OCI-LY7 (cell line): ENCODE results near the gene THSD7B. TPM values are rescaled to one million over a fixed set of nuclear protein-coding genes. Genes with fewer than 3 reads are reported as not detected.

ENCODE experiments used
- BruUV-seq: library from RNA; stranded (reverse); fragments of 400-500 nt; replicated peaks from 2 replicates; lab custom pipeline; 2021; lab: Mats Ljungman, UMichigan
- CTCF ChIA-PET: fragments of 300-600 bp; sonication (Branson Sonifier 250); formaldehyde crosslinking; loops from one replicate; lab custom pipeline; 2022; ENCODE audit warnings: antibody characterized with exemption; ENCODE audit not compliant: unreplicated experiment; lab: Charles Lee
- POLR2A ChIA-PET: fragments of 300-600 bp; sonication (Branson Sonifier 250); formaldehyde crosslinking; loops from one replicate; lab custom pipeline; 2022; ENCODE audit warnings: antibody characterized with exemption; lab: Charles Lee
- DNase-seq: peaks from one replicate; pipeline ENCODE4 v3.0.0-alpha.2; 2015; ENCODE audit warnings: low spot score
- H2AFZ ChIP-seq: fragments of 200-600 bp; sonication (generic), shearing (Covaris generic); 2 replicates; pipeline ENCODE4 v1.6.1; 2014; ENCODE audit warnings: mild to moderate bottlenecking, antibody characterized with exemption, low read length, moderate library complexity
- H3K27ac ChIP-seq: fragments of 200-600 bp; sonication (generic); 2 replicates; pipeline ENCODE4 v1.5.1; 2014; ENCODE audit warnings: mixed run types, low read depth, mild to moderate bottlenecking, moderate library complexity, low read length, inconsistent platforms; ENCODE audit not compliant: poor library complexity, severe bottlenecking
- H3K36me3 ChIP-seq: fragments of 200-600 bp; sonication (generic); 2 replicates; pipeline ENCODE4 v1.6.1; 2014; ENCODE audit warnings: mild to moderate bottlenecking, antibody characterized with exemption, low read length, moderate library complexity, mixed read lengths; ENCODE audit not compliant: insufficient read depth
- H3K4me1 ChIP-seq: fragments of 200-600 bp; sonication (generic); 2 replicates; pipeline ENCODE4 v1.5.1; 2014; ENCODE audit warnings: mild to moderate bottlenecking, low read length; ENCODE audit not compliant: insufficient read depth, poor library complexity, severe bottlenecking
- H3K4me2 ChIP-seq: fragments of 200-600 bp; sonication (generic); 2 replicates; pipeline ENCODE4 v1.6.1; 2014; ENCODE audit warnings: mild to moderate bottlenecking, low read length
- H3K4me3 ChIP-seq: fragments of 200-600 bp; sonication (generic); 2 replicates; pipeline ENCODE4 v1.5.1; 2014; ENCODE audit warnings: mild to moderate bottlenecking, low read depth, low read length; ENCODE audit not compliant: poor library complexity, severe bottlenecking
- H3K79me2 ChIP-seq: fragments of 200-600 bp; sonication (generic); 2 replicates; pipeline ENCODE4 v1.6.1; 2016; ENCODE audit warnings: low read depth, mild to moderate bottlenecking, low read length, moderate library complexity, mixed read lengths; ENCODE audit not compliant: insufficient read depth
- H3K9me2 ChIP-seq: fragments of 200-600 bp; sonication (generic); 2 replicates; pipeline ENCODE4 v1.6.1; 2016; ENCODE audit warnings: mild to moderate bottlenecking, low read length, mixed read lengths; ENCODE audit not compliant: insufficient read depth
- H3K9me3 ChIP-seq: fragments of 200-600 bp; sonication (generic); 2 replicates; pipeline ENCODE4 v1.6.1; 2014; ENCODE audit warnings: mild to moderate bottlenecking, mixed run types, low read length, mixed read lengths
- H4K20me1 ChIP-seq: fragments of 200-600 bp; sonication (generic); 2 replicates; pipeline ENCODE4 v1.6.1; 2014; ENCODE audit warnings: mild to moderate bottlenecking, antibody characterized with exemption, low read length, moderate library complexity, mixed read lengths; ENCODE audit not compliant: insufficient read depth
- CTCF ChIP-seq: fragments of 200-600 bp; sonication (generic); conservative IDR thresholded peaks from 2 replicates; pipeline ENCODE4 v1.5.1; 2014; ENCODE audit warnings: mild to moderate bottlenecking, antibody characterized with exemption, low read length, moderate library complexity, mixed read lengths
- EZH2phosphoT487 ChIP-seq: fragments of 200-600 bp; sonication (generic); IDR thresholded peaks from 2 replicates; pipeline ENCODE4 v1.6.1; 2018; ENCODE audit warnings: low read depth, borderline replicate concordance, mild to moderate bottlenecking, mixed run types, antibody characterized with exemption, low read length, moderate library complexity, mixed read lengths
- intact Hi-C: fragments of 100-400 bp; cut with micrococcal nuclease; formaldehyde crosslinking; loops from one replicate; pipeline ENCODE4 v1.10.0; 2022; ENCODE audit not compliant: unreplicated experiment
- total RNA-seq, 2 experiments: library from RNA; depleted of rRNA in 1 of 2; stranded (reverse); fragments of >200 nt in 1 of 2; shearing (Covaris generic) in 1 of 2; gene quantifications; 2 replicates each; pipeline ENCODE4 v1.2.3, GENCODE V29; 2014 to 2022

THSD7B gene
- total RNA-seq, 2 experiments from 2014 or later, result 1.8 TPM

- no peaks in the 10 kb centered on the region for H3K79me2 ChIP-seq
- no TSS peak for BruUV-seq
- H3K4me2 ChIP-seq, result no peak overlapping the region
- no peak overlapping the region for H3K27ac ChIP-seq
- no peak overlapping the region for H3K4me3 ChIP-seq
- no peak for DNase-seq
- no peaks in the 10 kb centered on the region for H3K9me3 ChIP-seq
- POLR2A ChIA-PET, result no interaction called here
- CTCF ChIA-PET, result no interaction called here
- H3K9me2 ChIP-seq, result no peaks in the 10 kb centered on the region
- no peaks in the 10 kb centered on the region for H4K20me1 ChIP-seq
- H3K36me3 ChIP-seq, result no peaks in the 10 kb centered on the region
- H2AFZ ChIP-seq, result no peak overlapping the region
- no peaks in the 10 kb centered on the region for H3K4me1 ChIP-seq
- intact Hi-C loops, result no loop called here
- TF ChIP-seq CTCF (no peak), EZH2phosphoT487 (no peak)
Measured at GRCh38 chr2:136920652-136921333, 155.4 kb downstream of the THSD7B start.

- no peaks in the 10 kb centered on the region for H4K20me1 ChIP-seq
- H3K79me2 ChIP-seq, result no peaks in the 10 kb centered on the region
- no peak overlapping the region for H3K4me2 ChIP-seq
- no peaks in the 10 kb centered on the region for H3K4me1 ChIP-seq
- no peaks in the 10 kb centered on the region for H3K9me2 ChIP-seq
- no peaks in the 10 kb centered on the region for H3K36me3 ChIP-seq
- TF ChIP-seq CTCF (no peak), EZH2phosphoT487 (no peak)
- no peak overlapping the region for H2AFZ ChIP-seq
- ChIA-PET POLR2A (interaction anchor here (0.6 kb wide), 1 partner anchor 63 kb away, joined by 3 read pairs; no protein-coding TSS in a partner anchor), CTCF (no interaction called here)
- no TSS peak for BruUV-seq
- no peak for DNase-seq
- no peak overlapping the region for H3K4me3 ChIP-seq
- no peak overlapping the region for H3K27ac ChIP-seq
- intact Hi-C loops, result no loop called here
- H3K9me3 ChIP-seq, result no peaks in the 10 kb centered on the region
Measured at GRCh38 chr2:136927156-136927555, 161.8 kb downstream of the THSD7B start.

- intact Hi-C loops, result no loop called here
- no peaks in the 10 kb centered on the region for H3K36me3 ChIP-seq
- H3K9me2 ChIP-seq, result no peaks in the 10 kb centered on the region
- no peak overlapping the region for H3K4me3 ChIP-seq
- no peaks in the 10 kb centered on the region for H3K4me1 ChIP-seq
- H4K20me1 ChIP-seq, result no peaks in the 10 kb centered on the region
- H2AFZ ChIP-seq, result no peak overlapping the region
- CTCF ChIA-PET, result no interaction called here
- TF ChIP-seq EZH2phosphoT487, result no peak
- no peak overlapping the region for H3K27ac ChIP-seq
- no peaks in the 10 kb centered on the region for H3K9me3 ChIP-seq
- POLR2A ChIA-PET, result interaction anchor here (1.2 kb wide), 1 partner anchor 17 kb away, joined by 3 read pairs; no protein-coding TSS in a partner anchor
- no TSS peak for BruUV-seq
- no peak overlapping the region for H3K4me2 ChIP-seq
- no peak for DNase-seq
- no peaks in the 10 kb centered on the region for H3K79me2 ChIP-seq
Measured at GRCh38 chr2:136929531-136929930, 164.2 kb downstream of the THSD7B start.
